NCI-H82 treated with DMSO at 0.1 percent for 48 hours (cell line): ENCODE results near the gene HES5.

Experiments used
- DNase-seq: peaks from one replicate; lab custom pipeline; 2025; ENCODE audit not compliant: unreplicated experiment; lab: John Stamatoyannopoulos, UW

Gene HES5

GRCh38 chr1:2480986-2481364 lies 49.1 kb downstream of the HES5 start:
- DNase-seq: no peak

- no peak for DNase-seq
Measured at GRCh38 chr1:2480236-2480985, 49.7 kb downstream of the HES5 start.

DNA sequence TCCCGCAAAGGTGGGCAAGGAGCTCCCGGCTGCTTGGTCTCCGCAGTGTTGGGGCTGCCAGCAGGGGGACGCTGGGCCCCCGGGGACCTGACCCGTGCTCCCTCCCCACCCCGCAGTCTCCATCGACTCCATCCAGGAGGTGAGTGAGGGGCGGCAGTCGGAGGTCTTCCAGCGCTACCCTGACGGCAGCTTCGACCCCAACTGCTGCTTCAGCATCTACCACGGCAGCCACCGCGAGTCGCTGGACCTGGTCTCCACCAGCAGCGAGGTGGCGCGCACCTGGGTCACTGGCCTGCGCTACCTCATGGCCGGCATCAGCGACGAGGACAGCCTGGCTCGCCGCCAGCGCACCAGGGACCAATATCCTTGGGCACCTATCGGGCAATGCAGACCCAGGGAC lies 50.4 kb downstream of the HES5 start:
- DNase-seq: no peak

GRCh38 chr1:2479186-2479585 lies 50.9 kb downstream of the HES5 start:
- DNase-seq: no peak
